HG03457 (cell line): Measurements from ENCODE around the gene TWNK.
A peak's percentile ranks its signal among the peaks of the same experiment; 100 is the strongest.

ENCODE experiments used
- ATAC-seq: cut with Tn5 transposase; IDR thresholded peaks from one replicate; pipeline ENCODE4 v1.9.1; 2021; ENCODE audit warnings: moderate number of reproducible peaks; ENCODE audit not compliant: unreplicated experiment

Gene TWNK

DNA sequence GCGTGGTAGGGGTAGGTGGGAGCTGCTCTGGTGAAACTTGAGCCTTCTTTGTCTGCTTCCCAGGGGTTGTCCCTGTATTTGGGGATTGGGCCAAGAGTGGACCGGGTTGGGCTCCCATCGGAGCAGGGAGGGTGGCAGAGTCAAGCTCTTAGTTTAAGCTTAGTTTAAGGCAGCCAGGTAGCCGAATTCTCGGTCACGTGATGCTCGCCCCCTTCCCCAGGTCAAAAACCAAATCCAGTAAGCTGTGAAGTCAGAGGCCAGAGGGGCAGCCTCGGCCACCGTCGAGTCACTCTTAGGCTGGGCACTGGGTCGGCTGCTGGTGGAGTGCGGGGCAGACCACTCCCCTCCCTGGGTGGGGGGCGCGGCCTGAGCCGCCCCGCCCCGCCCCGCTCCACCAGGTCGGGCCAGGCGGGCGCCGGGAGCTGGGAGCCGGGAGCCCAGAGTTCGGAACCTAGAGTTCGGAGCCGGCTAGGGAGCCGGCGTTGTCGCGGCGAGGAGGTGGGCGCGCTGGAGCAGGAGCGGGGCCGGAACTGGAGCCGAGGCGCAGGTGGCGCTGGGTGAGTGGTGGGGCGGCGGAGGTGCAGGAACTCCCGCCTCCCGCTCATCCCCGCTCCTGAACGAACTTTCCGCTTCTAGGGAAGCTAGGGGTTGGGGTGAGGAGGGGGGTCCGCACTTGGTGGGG is 9.5 kb downstream of the TWNK start:
- no peak for ATAC-seq

DNA sequence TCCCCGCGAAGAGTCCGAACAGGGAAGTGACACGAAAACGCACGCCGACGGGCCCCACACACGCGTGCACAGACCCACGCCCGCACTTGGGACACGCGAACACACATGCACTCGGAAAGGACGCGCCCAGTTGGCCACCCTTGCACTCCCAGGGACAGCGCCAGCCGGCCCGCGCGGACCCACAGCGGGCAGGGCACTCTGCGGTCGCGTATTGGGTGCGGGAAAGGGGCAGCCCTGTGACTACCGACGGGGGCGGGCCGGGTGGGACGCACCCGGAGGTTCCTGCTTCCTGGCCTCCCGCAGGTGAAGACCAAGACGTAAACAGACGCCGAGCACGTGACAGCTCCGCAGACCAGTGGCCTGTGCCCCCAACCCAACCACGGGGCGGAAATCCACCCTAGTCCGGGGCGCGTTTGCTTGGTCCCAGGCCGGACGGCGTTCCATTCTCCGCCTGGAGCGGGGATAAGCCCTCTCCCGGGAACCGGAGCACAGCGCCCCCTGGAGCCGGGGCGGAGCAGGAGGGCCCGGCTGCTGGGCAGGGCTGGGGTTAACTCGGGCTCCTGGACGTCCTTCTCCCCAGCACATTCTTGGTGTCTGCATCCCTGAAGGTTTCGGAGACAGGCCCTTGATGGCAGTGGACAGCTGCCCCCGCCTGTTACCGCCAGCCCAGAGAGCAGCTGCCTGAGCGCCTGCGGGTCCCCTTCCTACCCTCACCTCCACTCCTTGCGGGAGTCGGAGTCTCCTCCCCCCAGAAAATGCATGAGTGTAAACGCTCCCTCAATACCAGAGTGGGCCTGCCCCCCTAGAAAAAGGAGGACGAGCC is 10.2 kb downstream of the TWNK start:
- ATAC-seq = no peak

DNA sequence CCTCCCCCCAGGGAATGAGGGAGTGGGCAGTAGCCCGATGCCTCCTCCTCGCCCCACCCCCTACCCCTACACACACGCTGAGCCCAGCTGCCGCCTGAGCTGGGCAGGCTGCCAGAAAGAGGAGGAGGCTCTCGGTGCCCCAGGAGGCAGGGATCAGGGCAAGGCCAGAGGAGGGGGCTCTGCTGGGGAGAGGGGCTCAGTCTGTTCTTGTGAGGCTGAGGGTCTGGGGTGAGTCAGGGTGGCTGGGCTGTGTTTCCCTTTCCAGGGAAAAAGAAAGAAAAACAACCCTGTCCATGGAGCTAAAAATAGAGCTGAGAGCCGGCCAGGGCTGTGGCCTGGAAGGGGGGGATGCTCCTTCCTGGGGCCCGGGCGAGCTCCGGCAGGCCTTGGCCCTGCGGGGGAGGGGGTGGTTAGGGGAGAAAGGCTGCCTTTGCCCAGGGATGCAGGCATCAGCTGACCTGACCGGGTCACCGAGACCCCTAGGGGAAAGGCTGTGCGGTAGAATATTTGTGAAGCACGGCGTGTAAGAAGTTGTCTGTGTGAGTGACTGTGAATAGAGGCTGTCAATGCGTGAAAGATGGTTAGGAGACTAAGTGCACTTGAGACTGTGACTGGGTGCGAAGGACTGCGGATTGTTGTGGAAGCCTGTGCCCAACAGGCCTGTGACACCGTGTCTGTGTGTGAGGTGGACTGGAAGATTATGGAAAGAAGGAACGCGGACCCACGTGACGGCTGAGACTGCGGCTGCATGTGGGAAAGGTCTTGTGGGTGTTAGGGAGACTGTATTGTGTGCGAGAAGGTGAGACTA is 11.0 kb downstream of the TWNK start:
- no peak for ATAC-seq

- peak; percentile 40 for ATAC-seq
Observed at GRCh38 chr10:100998991-100999741, 11.8 kb downstream of the TWNK start.

- ATAC-seq = no peak
Observed at GRCh38 chr10:100999742-101000126, 12.4 kb downstream of the TWNK start, which contains the start of gene LZTS2. Gene LZTS2, plus strand, starts transcription at chr10:100999808. Its CDS starts 2,731 bp downstream, at chr10:101002539.

DNA sequence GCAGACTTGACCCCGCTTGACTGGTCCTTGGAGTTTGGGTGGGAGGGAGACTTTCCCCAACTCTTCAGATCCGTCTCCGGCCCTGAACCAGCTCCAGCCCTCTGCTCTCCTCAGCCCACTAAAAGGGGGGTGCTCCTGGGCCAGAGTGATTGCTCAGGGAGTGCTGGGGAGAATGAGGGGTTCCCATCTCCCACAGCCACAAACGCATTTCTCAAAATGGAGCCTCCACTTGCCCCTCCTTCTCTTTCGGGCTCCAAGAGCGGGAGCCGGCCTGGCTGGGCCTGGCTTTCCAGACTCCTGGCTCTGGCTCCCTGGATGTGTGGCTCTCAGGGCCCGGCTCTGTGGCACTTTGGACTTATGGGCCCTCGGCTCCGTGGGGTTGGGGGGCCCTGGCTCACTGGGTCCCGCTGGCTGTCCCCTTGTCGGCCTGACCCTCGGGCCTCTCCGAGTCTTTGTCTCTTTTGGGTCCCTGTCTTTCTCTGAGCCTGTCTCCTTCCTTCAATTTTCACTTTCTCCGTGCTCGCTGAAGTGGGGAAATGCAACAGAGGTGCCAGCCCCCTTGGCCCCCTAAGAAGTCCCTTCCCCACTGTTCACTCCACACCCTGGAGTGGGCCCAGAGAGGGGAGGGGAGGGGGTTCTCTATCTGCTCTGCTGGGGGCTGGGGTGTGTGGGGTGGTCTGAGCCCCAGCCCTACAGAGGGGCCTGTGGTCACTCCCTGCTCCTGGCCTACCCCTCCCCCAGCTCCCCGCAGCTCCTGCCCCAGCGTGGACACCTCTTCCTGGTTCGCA is 13.0 kb downstream of the TWNK start:
- no peak for ATAC-seq

DNA sequence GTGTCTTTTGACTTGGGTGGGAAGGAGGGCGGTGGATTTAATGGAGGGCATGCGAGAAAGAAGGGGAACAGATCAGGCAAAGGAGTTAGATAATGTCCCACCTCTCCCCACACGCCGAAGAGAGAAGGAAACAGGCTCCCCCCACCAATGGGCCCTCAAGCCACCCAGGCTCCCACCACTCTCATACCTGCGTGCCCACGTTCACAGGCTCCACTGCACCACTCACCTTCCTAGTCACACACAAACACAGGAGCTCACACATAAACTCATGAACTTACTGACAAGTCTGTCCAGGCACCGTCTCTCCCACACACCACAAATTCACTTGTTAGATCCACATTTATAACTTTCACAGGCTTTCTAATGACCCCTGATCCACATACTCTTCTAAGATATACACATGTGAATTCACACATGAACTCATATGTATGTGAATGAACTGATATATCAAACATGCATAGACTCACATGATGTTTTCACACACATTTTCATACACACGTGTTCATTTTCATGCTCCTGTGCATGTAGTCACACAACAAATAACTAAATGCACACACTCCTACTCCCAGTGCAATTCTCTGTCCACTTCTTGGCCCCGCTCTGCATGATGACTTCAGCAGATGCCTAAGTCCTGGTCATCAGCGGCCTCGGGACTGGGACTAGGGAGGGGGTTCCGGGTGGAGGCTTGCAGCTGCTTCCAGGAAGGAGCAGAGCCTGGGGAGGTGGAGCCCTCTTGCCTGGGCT is 13.7 kb downstream of the TWNK start:
- no peak for ATAC-seq

DNA sequence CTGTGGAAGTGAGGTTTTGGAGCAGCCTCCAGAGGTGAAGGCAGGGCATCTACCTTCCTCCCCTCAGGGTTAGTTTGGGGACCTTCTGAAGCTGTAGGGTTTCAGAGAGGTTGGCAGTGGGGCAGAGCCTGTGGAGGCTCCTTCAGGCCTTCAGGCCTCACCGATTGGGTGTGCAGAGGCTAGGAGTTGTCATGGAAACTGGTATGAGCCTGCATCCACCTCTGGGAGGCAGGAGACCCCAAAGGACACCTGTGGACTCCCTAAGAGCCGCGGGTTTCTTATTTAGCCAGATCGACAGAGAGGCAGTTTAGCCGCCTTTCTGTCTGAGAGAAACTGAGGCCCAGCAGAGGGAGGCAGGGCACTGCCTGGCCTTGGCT is 14.3 kb downstream of the TWNK start:
- no peak for ATAC-seq

DNA sequence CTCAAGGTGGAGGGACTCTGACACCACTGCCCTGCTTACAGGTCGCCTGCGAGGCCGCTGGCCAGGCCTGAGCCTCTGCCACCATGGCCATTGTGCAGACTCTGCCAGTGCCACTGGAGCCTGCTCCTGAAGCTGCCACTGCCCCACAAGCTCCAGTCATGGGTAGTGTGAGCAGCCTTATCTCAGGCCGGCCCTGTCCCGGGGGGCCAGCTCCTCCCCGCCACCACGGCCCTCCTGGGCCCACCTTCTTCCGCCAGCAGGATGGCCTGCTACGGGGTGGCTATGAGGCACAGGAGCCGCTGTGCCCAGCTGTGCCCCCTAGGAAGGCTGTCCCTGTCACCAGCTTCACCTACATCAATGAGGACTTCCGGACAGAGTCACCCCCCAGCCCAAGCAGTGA is 15.1 kb downstream of the TWNK start:
- no peak for ATAC-seq

DNA sequence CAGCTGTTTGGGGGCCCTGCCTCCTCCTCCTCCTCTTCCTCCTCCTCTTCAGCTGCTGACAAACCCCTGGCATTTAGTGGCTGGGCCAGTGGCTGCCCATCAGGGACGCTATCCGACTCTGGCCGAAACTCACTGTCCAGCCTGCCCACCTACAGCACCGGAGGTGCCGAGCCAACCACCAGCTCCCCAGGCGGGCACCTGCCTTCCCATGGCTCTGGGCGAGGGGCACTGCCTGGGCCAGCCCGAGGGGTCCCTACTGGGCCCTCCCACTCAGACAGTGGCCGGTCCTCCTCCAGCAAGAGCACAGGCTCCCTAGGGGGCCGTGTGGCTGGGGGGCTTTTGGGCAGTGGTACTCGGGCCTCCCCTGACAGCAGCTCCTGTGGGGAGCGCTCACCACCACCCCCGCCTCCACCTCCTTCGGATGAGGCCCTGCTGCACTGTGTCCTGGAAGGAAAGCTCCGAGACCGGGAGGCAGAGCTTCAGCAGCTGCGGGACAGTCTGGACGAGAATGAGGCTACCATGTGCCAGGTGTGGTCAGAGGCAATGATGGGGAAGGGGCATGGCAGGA is 16.4 kb downstream of the TWNK start:
- ATAC-seq = no peak

DNA sequence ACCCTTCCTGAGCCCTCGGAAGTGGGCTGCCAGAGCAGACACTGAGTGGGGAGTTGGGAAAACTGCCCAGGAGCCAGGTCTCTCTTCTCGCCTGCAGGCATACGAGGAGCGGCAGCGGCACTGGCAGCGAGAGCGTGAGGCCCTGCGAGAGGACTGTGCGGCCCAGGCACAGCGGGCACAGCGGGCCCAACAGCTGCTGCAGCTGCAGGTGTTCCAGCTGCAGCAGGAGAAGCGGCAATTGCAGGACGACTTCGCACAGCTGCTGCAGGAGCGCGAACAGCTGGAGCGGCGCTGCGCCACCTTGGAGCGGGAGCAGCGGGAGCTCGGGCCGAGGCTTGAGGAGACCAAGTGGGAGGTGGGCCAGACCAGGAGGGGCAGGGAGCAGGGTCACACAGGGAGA is 18.0 kb downstream of the TWNK start:
- no peak for ATAC-seq

- no peak for ATAC-seq
Observed at GRCh38 chr10:101005869-101006567, 18.7 kb downstream of the TWNK start.

DNA sequence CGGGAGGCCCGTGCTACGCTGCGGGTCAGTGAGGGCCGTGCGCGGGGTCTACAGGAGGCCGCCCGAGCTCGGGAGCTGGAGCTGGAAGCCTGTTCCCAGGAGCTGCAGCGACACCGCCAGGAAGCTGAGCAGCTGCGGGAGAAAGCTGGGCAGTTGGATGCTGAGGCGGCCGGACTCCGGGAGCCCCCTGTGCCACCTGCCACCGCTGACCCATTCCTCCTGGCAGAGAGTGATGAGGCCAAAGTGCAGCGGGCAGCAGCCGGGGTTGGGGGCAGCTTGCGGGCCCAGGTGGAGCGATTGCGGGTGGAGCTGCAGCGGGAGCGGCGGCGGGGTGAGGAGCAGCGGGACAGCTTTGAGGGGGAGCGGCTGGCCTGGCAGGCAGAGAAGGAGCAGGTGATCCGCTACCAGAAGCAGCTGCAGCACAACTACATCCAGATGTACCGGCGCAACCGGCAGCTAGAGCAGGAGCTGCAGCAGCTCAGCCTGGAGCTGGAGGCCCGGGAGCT is 19.3 kb downstream of the TWNK start:
- ATAC-seq = no peak

- no peak for ATAC-seq
Observed at GRCh38 chr10:101007099-101007711, 19.9 kb downstream of the TWNK start.

DNA sequence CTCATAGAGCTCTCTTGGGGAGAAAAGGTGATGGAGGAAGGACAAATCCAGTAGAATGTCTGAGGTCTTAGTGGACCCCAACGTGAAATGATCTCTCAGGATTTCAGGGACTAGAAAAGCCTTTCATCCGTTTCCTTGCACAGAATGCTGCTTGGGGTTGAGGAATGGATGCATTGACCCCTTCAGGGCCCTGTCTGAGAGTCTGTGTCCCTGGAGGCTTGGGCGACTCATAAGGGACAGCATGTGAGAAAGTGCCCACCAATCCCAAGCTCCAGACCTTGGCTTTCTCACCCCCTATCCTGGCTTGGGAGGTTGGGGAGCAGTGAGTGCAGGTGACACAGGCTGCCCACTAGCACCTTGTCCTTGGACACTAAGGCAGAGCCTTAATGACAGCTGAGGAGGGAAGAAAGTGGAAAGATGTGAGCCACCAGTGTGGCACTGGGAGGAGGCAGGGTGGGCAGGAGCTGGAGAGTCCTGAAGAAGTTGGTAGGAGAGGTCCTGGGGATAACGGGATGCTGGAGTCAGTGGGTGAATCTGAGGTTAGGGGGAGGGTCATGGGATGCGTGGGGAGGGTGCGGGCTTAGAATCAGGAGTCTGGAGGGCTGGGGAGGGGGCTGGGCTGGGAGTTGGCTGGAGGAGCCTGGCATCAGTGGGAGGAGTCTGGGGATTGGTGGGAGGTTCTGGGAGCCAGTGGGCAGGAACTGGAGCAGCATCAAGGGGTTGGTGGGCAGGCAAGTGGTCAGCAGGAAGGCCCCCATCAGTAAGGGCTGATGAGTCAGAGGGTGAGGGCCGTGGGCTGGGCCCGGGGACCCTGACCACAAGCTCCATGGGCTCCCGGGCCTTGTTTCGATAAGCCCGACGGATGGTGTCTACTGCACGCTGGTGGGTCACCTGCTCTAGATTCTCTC is 20.8 kb downstream of the TWNK start:
- ATAC-seq = no peak

DNA sequence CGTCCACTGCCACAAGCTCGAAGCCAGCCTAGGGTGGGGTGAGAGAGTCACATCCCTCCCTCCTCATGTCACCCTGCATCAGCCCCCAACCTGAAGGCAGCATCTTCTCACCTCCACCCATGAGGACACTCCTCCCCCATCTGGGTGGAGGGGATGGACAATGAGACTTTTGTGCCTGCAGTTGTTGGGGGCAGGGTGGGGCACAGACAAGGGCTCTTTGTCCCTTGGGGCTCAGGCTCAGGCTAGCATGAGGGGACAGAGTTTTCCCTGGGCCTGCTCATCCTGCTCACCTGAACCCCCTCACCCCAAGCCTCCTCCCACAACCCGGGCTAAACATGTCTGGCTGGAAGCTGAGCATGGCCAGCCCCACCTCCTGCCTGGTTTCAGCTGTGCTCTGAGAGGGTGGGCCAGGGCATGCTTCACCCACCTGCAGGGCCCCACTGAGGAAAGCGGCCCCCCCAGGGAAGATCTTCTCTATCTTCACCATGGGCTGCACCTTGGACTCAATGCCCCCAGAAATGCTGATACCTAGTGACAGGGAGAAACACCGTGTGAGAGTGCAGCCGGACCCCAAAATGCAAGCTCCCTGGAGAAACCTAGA is 21.6 kb downstream of the TWNK start:
- ATAC-seq = no peak
